OCI-LY1 (cell line): ENCODE results near the gene OSBPL3.
"Not testable (repeated sequence)": the region's sequence is repeated elsewhere in the genome, so short reads cannot be mapped to it uniquely, and the experiment has no call there.

Experiments used
- H2AFZ ChIP-seq: fragments of 200-600 bp; sonication (generic), shearing (Covaris generic); 2 replicates; pipeline ENCODE4 v1.6.0; 2014; ENCODE audit warnings: antibody characterized with exemption, mild to moderate bottlenecking, low read length
- H3F3A ChIP-seq: fragments of 200-600 bp; sonication (generic), shearing (Covaris generic); 2 replicates; pipeline ENCODE4 v1.6.0; 2014; ENCODE audit warnings: mild to moderate bottlenecking, antibody characterized with exemption, low read length, moderate library complexity; ENCODE audit not compliant: insufficient read depth
- H3K27ac ChIP-seq: fragments of 200-600 bp; sonication (generic); 2 replicates; pipeline ENCODE4 v1.5.1; 2014; ENCODE audit warnings: low read length, mixed run types, mild to moderate bottlenecking, low read depth; ENCODE audit not compliant: poor library complexity, severe bottlenecking
- H3K27me3 ChIP-seq: fragments of 200-600 bp; sonication (generic); 2 replicates; pipeline ENCODE4 v1.6.0; 2014; ENCODE audit warnings: antibody characterized with exemption, mild to moderate bottlenecking, low read length, moderate library complexity; ENCODE audit not compliant: insufficient read depth
- H3K36me3 ChIP-seq: fragments of 200-600 bp; sonication (generic); 2 replicates; pipeline ENCODE4 v1.6.1; 2014; ENCODE audit warnings: mild to moderate bottlenecking, antibody characterized with exemption, low read length, moderate library complexity, mixed read lengths; ENCODE audit not compliant: insufficient read depth
- H3K4me1 ChIP-seq: fragments of 200-600 bp; sonication (generic); 2 replicates; pipeline ENCODE4 v1.5.1; 2014; ENCODE audit warnings: mild to moderate bottlenecking, low read length, moderate library complexity; ENCODE audit not compliant: insufficient read depth, severe bottlenecking
- H3K4me2 ChIP-seq: fragments of 200-600 bp; sonication (generic), shearing (Covaris generic); 2 replicates; pipeline ENCODE4 v1.6.1; 2014; ENCODE audit warnings: low read length
- H3K4me3 ChIP-seq: fragments of 200-600 bp; sonication (generic); 2 replicates; pipeline ENCODE4 v1.5.1; 2014; ENCODE audit warnings: low read length, low read depth, mild to moderate bottlenecking, mixed read lengths; ENCODE audit not compliant: poor library complexity, severe bottlenecking
- H3K79me2 ChIP-seq: fragments of 200-600 bp; shearing (Covaris generic); 2 replicates; pipeline ENCODE4 v1.6.1; 2016; ENCODE audit warnings: mixed run types, low read length, mixed read lengths; ENCODE audit not compliant: insufficient read depth
- H3K9ac ChIP-seq: fragments of 200-600 bp; sonication (generic), shearing (Covaris generic); 2 replicates; pipeline ENCODE4 v1.6.1; 2014; ENCODE audit warnings: mild to moderate bottlenecking, low read length, mixed read lengths
- H3K9me2 ChIP-seq: fragments of 200-600 bp; sonication (generic), shearing (Covaris generic); 2 replicates; pipeline ENCODE4 v1.6.1; 2014; ENCODE audit warnings: low read depth, mild to moderate bottlenecking, low read length, mixed read lengths
- H3K9me3 ChIP-seq: fragments of 200-600 bp; shearing (Covaris generic); 2 replicates; pipeline ENCODE4 v1.6.1; 2014; ENCODE audit warnings: low read length, mixed read lengths
- H4K20me1 ChIP-seq: fragments of 200-600 bp; sonication (generic), shearing (Covaris generic); 2 replicates; pipeline ENCODE4 v1.6.0; 2016; ENCODE audit warnings: mild to moderate bottlenecking, low read length; ENCODE audit not compliant: insufficient read depth
- CTCF ChIP-seq: fragments of 200-600 bp; sonication (generic), shearing (Covaris generic); IDR thresholded peaks from 2 replicates; pipeline ENCODE4 v1.5.1; 2017; ENCODE audit warnings: mild to moderate bottlenecking, antibody characterized with exemption, low read length, moderate library complexity, mixed read lengths
- EZH2 ChIP-seq: fragments of 200-600 bp; sonication (generic), shearing (Covaris generic); IDR thresholded peaks from 2 replicates; pipeline ENCODE4 v1.8.0; 2017; ENCODE audit warnings: borderline replicate concordance, mixed run types, mild to moderate bottlenecking, antibody characterized with exemption, low read length, moderate library complexity, mixed read lengths

OSBPL3 gene

GRCh38 chr7:24795407-24795767, 184.6 kb downstream of the OSBPL3 start:
- Histone ChIP-seq H3F3A (no peaks in the 10 kb centered on the region; the same call in 1 of the 2 replicates), H3K27me3 (no peaks in the 10 kb centered on the region), H3K4me3 (no peak overlapping the region), H3K27ac (no peak overlapping the region), H3K79me2 (no peaks in the 10 kb centered on the region), H3K4me1 (peaks cover 23% of the 10 kb centered on the region), H3K9ac (no peak overlapping the region), H4K20me1 (no peaks in the 10 kb centered on the region), H3K4me2 (no peak overlapping the region), H2AFZ (no peak overlapping the region), H3K9me2 (no peaks in the 10 kb centered on the region), H3K9me3 (no peaks in the 10 kb centered on the region), H3K36me3 (peaks cover 63% of the 10 kb centered on the region)
- TF ChIP-seq CTCF (no peak), EZH2 (no peak)

- H3K9me3 ChIP-seq, H3F3A ChIP-seq, H3K79me2 ChIP-seq, H3K4me3 ChIP-seq, H3K9ac ChIP-seq, H3K9me2 ChIP-seq, H4K20me1 ChIP-seq, H3K27me3 ChIP-seq, H2AFZ ChIP-seq: not testable (repeated sequence)
- Histone ChIP-seq H3K4me1 (peaks cover 23% of the 10 kb centered on the region), H3K36me3 (peaks cover 58% of the 10 kb centered on the region), H3K27ac (peak overlapping the region; percentile 67), H3K4me2 (peak overlapping the region; percentile 57; the same call in 1 of the 2 replicates)
Measured at GRCh38 chr7:24794751-24795406, 185.1 kb downstream of the OSBPL3 start.

- TF ChIP-seq CTCF: no peak
- TF ChIP-seq EZH2: no peak
- Histone ChIP-seq H3K9me2 (no peaks in the 10 kb centered on the region), H3K4me2 (peak overlapping the region; percentile 57), H3K79me2 (no peaks in the 10 kb centered on the region), H2AFZ (0 out of 2 replicates have a peak overlapping the region, but pooled peaks have one; percentile 30), H3F3A (no peaks in the 10 kb centered on the region), H3K27ac (peak overlapping the region; percentile 67), H3K4me3 (peak overlapping the region; percentile 2), H3K4me1 (peaks cover 23% of the 10 kb centered on the region), H3K9me3 (no peaks in the 10 kb centered on the region), H4K20me1 (no peaks in the 10 kb centered on the region), H3K36me3 (peaks cover 52% of the 10 kb centered on the region), H3K9ac (peak overlapping the region; percentile 13; the same call in 1 of the 2 replicates), H3K27me3 (no peaks in the 10 kb centered on the region)
Measured at GRCh38 chr7:24793982-24794648, 185.9 kb downstream of the OSBPL3 start.
